SHP77 (cell line): ENCODE data around the gene MAGEB4.
"Not testable (repeated sequence)": the region's sequence is repeated elsewhere in the genome, so short reads cannot be mapped to it uniquely, and the experiment has no call there.

ENCODE experiments used
- DNase-seq, 2 experiments: peaks; one replicate each; lab custom pipeline; 2025; lab: John Stamatoyannopoulos, UW

MAGEB4 gene, protein sequence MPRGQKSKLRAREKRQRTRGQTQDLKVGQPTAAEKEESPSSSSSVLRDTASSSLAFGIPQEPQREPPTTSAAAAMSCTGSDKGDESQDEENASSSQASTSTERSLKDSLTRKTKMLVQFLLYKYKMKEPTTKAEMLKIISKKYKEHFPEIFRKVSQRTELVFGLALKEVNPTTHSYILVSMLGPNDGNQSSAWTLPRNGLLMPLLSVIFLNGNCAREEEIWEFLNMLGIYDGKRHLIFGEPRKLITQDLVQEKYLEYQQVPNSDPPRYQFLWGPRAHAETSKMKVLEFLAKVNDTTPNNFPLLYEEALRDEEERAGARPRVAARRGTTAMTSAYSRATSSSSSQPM

DNA sequence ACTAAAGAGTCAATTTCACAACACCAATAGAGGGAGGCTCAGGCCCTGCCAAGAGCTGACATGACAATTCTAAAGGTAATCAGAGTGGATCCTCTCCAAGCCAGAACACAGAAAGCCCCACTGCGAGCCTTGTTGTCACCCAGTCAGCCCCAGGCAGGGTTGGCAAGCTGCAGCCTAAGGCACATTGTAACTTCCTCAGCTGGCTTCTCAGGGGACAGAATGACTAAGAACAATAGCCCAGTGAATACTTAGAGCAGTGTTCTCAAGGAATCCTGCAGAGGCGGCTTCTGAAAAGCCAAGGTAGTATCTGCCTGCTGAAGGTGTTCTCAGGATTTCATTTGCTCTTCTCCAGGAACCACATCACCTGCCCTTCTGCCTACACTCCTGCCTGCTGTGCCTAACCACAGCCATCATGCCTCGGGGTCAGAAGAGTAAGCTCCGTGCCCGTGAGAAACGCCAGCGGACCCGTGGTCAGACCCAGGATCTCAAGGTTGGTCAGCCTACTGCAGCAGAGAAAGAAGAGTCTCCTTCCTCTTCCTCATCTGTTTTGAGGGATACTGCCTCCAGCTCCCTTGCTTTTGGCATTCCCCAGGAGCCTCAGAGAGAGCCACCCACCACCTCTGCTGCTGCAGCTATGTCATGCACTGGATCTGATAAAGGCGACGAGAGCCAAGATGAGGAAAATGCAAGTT lies at the start of gene MAGEB4:
Gene MAGEB4 (plus strand): TSS at position 277 of the 692 bp plus-strand sequence. CDS start 136 bp downstream, at position 413.
- no peak for DNase-seq

DNA sequence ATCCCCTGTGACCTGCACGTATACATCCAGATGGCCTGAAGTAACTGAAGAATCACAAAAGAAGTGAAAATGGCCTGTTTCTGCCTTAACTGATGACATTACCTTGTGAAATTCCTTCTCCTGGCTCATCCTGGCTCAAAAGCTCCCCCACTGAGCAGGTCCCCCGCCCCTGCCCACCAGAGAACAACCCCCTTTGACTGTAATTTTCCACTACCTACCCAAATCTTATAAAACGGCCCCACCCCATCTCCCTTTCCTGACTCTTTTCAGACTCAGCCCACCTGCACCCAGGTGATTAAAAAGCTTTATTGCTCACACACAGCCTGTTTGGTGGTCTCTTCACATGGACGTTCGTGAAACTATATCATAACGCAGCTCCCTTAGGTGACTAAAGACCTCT lies 47.9 kb upstream of the MAGEB4 start:
- not testable (repeated sequence) for DNase-seq

DNA sequence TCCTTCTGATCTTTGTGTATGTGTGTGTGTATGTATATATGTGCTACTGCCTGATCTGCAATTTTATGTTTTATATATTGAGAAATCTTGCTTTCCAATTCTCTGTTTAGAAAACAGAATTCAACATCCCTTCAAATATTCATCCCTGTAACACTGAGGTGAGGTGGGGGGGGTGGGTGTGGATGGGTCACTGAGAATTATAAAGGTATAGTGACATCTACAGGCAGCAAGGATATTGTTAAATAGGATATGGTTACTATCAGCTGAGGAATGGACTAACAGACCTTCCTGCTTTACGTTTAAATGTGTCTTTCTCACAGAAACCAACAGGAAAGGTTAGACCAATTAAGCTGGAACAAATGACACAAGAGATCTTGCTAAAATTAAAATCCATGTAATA lies 45.5 kb upstream of the MAGEB4 start:
- peak; percentile 19 to 23 for DNase-seq

DNA sequence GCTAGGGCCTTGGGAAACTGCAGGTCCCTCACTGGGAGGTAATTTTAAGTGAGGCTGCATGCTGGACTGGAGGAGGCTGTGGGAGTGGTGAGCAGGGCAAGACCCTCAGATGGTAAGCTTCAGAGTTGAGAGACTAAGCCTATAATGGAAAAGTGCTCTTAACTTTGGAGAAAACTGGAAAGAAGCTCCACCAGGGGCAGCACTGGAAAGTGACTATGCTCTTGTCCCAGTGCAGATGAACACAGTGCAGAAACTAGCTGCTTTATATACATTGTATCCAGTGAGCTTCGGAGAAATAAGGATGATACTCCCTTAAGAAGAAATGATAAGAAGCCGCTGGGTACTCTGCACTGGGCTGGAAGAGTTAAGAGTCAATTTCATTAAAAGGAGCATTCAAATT lies 29.6 kb upstream of the MAGEB4 start:
- no peak for DNase-seq

DNA sequence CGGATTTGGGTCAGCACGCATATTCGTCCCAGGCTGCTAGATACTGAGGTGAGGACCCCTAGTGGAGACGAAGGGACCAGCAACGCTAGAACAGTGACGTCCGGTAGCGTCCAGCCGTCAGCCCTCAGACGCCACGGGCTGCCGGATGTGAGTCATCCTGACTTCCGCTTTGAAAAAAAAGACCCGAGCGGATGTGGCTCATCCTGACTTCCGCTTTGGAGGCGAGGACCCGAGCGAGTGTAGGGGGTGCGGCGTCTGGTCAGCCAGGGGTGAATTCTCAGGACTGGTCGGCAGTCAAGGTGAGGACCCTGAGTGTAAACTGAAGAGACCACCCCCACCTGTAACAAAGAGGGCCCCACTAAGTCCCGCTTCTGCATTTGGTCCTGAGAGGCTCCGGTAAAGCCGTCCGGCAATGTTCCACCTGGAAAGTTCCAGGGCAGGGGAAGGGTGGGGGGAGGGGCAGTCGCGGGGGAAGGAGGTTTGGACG lies 26.4 kb upstream of the MAGEB4 start, which contains the start of gene MAGEB2:
Gene MAGEB2 (plus strand): TSS at position 207 of the 487 bp plus-strand sequence. CDS start 3,018 bp downstream, outside the sequence.
- DNase-seq, result peak; percentile 74 to 80

DNA sequence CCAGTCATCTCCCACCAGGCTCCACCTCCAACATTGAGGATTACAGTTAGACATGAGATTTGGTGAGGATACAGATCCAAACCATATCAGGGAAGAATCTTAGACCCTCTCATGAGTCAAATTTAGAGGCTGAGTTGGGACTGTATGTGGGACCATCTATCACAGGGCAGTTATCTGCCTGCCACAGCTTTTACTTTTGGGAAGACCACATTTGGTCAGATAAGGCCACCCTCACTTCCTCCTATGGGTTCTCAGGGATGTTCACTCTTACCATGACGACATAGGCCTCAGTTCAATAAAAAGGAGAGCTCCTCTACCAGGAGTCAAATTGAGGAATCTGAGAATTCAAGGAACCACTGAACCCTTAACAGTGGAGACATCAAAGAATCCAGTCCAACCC lies 24.3 kb upstream of the MAGEB4 start:
- DNase-seq, result no peak

DNA sequence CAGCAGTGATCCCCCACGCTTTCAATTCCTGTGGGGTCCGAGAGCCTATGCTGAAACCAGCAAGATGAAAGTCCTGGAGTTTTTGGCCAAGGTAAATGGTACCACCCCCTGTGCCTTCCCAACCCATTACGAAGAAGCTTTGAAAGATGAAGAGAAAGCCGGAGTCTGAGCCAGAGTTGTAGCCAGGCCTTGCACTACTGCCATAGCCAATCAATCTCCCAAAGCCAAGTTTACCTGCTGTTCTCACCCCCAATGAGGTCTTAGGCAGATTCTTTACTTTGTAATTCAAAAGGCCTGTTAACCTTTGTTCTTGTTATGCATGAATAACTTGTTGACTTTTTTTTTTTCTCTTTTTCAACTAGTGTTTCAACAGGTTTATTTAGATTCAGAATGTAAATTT lies 22.4 kb upstream of the MAGEB4 start:
- DNase-seq, result no peak

DNA sequence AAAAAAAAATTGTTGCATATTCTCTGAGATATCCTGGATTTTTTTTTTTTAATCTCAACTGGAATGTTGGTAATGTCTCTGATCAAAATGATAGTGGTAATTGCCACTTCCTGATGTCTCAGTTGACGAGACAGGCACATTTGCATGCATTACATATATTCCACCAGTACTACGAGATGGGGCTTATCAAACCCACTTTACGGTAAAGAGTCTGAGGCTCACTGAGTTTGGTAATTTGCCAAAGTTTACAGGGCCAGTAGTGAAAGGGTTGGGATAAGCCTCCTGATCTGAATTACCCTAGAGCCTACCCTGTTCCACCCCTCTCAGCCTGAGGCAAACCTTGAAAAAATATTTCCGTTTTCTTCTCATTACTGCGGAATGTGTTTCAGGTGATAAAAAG lies 21.1 kb upstream of the MAGEB4 start:
- no peak for DNase-seq

DNA sequence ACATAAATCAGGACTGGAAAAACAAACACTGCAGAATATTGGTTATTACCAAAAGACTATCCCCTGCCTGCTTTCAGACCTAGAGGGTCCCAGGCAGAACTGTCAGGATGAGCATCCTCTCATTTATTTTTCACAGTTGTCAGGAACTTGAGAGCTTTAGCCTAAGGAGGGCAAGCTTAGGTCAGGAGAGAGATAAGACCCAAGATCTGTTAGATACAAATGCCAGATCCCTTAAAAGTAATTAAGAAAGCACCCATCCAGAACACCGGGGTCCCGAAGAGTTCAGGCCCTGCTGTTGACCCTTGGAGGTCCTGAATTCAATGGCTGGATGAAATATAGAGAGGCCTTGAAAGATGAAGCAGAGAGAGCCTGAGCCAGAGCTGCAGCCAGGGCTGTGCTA lies 17.3 kb upstream of the MAGEB4 start:
- no peak for DNase-seq

DNA sequence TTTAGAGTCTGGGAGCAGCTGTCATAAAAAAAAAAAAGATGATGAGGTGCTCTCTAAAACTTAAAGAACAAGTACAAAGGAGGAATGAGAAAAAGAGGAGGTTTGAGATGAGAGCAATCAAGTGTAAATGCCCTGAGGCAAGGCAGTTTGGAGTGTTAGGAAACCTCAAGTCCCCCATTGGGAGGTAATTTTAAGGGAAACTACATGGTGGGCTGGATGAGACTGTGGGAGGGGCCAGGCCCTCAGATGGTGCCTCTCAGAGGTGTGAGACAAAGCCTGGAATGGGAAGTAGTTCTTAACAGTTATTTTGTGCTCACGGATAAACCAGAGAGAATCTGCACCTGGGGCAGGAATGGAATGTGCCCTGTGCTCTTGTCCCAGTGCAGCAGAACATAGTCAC lies 13.3 kb upstream of the MAGEB4 start:
- DNase-seq, result no peak

DNA sequence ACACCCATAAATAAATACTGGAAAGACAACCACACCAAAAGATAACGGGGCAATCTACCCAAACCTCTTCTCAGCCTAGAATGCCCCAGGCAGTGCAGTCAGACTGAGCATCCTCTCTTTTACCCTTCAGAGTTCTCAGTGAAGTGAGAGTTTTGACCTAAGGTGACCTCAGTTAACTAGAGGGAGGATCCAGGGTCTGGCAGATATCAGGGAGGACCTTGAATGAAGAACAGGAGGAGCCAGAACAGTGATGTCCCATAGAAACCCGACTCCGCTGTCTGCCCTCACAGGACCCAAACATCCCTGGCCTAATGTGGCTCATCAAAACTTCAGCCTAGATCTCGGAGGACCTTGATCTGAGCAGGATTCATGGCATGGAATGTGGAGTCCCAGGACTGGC lies 11.4 kb upstream of the MAGEB4 start, which contains the start of gene MAGEB3:
Gene MAGEB3 (plus strand): TSS at position 263 of the 400 bp plus-strand sequence. CDS start 5,268 bp downstream, outside the sequence.
- DNase-seq, result no peak

DNA sequence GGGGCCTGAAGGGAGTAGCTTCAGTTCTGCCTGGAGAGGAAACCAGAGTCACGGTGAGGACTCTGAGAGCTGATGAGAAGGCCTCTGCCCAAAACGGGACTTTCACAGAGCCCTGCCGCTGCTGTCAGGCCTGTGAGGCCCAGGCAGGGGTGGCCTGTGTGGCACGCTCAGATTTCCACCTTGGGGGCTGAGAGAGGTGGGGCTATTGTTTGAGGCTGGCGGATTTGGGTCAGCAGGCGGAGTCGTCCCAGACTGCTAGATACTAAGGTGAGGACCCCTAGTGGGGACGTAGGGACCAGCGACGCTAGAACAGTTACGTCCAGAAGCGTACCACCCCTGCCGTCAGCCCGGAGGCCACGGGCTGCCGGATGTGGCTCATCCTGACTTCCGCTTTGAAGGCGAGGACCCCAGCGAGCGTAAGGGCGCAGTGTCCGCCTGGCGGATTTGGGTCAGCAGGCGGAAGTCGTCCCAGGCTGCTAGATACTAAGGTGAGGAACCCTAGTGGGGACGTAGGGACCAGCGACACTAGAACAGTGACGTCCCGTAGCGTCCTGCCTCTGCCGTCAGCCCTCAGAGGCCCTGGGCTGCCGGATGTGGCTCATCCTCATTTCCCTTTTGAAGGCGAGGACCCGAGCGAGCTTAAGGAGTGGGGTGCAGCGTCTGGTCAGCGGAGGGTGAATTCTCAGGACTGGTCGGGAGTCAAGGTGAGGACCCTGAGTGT lies 5.1 kb downstream of the MAGEB4 start, which contains the start of gene MAGEB1:
Gene MAGEB1 (plus strand): TSS at position 378 of the 721 bp plus-strand sequence. CDS start 3,348 bp downstream, outside the sequence.
- peak; percentile 6 to 23 for DNase-seq

DNA sequence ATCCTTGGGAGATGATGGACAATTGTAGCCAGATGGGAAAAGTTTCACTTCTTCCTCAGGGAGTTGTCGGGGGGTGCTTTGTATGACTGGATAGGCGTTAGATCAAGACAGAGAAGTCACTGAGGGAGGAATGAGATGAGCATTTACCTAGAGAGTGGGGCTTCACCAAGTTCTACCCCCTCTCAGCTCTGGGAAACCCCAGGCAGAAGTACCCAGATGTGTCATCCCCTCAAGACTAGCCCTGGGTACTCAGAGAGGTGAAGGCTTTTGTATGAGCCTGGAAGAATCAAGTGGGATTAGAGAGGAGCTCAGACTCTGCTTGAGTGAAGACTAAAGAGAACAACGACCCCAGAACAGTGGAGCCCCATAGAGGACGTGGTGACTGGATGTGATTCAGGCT lies 7.1 kb downstream of the MAGEB4 start:
- no peak for DNase-seq

DNA sequence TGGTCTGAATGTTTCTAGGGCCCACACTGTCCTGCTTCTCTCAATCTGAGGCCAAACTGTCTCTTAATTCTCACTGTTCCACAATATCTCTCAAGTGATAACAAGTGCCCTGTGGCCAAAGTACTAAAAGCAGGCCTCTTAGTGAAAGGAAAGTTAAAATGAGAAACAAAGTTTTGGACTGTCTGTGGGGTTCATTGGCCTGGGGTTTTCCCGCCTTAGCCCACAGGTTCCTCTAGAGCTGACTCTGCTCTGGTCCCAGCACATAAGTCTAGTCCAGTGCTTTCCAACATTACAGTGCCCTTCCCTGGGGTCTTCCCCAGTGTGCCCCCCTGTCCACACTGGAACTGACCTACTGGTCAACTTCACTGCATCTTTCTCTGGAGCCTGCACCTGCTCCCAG lies 11.5 kb downstream of the MAGEB4 start:
- no peak for DNase-seq

DNA sequence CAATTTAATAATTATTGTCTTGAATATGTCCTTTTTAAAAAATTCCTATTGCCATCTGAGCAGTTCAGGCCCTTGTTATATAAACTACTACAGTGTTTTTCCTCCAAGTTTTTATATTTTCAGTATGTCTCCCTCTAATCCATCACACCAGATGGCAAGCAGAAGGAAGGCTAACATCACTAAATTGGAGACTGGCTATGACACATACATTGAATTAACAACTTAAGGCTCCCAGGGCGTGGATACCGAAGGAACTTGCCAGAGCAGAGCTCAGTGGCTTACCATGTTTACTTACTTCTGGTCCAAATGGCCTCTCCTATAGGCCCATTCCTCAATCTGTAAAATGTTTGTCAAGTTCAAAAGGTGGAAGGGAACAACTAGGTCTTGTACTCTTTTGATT lies 18.1 kb downstream of the MAGEB4 start:
- no peak for DNase-seq

DNA sequence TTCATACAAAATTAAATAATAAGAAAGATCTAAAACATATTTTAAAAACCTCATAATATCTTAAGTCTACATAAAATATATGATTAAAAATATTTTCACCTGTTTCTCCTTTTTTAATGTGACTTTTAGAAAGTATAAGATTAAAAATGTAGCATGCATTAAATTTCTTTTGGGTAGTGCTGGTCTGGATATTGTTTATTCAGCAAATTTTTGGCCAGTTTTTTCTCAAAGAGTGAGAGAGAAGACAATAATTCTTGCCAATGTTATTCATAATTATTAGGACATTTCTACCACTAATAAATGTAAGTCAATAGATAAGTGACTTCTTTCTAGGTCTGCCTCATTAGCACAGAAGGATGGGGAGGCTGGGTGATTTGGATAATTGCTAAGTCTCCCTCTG lies 19.2 kb downstream of the MAGEB4 start:
- no peak for DNase-seq

DNA sequence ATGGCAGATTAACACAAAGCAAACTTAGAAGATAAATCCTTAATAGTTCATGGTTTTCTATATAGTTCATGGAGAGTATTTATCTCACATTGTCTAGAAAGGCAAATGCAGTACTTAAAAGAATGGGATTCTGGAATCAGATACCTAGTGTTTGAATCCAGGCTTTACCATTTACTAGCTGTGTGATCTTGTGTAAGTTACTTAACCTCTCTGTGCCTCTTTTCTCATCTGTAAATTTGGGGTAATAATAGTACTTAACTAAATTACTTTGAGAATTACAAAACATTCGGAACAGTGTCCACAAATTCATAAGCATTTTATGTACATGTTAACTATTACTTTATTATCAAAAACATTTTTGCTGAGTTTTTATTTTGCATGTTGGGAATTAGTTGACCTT lies 21.0 kb downstream of the MAGEB4 start:
- DNase-seq, result no peak

DNA sequence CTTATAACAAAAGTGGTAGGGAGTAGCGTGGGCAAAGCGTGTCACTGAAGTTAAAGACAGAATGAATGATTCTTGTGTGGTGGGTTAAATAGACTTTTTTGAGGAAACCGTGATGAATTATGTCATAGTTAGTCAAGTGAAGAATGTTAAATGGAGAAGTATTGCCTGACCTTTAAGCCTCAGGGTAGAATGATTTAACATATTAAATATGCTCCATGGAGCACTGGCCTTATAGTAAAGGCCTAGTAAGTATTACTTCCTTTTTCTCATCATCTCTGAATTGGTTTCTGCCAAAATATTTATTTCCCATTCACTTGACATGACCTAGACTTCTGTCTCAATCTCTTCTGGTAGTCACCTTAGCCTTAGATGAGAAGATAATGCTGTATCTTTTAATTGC lies 28.8 kb downstream of the MAGEB4 start:
- DNase-seq, result no peak

DNA sequence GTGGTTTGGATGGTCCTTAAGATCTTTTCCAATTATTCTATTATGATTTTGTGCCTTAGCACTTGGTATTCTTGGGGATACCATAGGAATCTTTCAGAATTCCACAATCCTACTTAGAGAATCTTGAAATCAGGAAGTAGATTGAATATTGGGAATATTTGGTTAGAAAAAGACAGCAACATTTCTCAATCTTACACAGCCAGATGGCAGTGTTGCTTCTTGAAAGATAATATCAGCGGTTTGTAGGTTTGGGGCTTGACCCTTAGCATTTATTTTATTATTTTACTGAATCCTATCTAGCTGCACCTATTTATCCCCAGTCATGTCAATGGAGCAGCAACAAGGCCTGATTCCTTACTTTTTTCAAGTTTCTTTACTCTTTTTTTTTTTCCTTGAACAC lies 33.7 kb downstream of the MAGEB4 start:
- no peak for DNase-seq

DNA sequence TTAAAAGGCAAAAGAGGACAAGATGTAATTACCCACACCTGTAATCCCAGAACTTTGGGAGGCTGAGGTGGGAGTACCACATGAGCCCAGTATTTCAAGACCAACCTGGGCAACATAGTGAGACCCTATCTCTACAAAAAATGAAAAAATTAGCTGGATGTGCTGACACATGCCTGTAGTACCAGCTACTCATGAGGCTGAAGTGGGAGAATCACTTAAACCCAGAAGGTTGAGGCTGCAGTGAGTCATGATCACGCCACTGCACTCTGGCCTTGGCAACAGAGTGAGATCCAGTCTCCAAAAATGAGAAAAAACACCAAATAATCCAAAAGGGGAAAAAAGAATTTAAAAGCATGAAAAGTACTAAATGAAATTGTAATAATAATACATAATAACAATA lies 36.6 kb downstream of the MAGEB4 start:
- DNase-seq, result no peak

DNA sequence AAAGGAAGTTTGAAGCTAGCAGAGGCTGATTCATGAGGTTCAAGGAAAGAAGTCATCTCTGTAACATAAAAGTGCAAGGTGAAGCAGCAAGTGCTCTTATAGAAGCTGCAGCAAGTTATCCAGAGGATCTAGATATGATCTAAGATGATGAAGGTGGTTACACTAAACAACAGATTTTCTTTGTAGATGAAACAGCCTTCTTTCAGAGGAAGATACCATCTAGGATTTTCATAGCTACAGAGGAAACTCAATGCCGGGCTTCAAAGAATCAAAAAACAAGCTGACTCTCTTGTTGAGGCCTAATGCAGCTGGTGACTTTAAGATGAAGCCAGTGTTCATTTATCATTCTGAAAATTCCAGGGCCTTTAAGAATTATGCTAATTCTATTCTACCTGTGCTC lies 38.6 kb downstream of the MAGEB4 start:
- DNase-seq, result no peak

DNA sequence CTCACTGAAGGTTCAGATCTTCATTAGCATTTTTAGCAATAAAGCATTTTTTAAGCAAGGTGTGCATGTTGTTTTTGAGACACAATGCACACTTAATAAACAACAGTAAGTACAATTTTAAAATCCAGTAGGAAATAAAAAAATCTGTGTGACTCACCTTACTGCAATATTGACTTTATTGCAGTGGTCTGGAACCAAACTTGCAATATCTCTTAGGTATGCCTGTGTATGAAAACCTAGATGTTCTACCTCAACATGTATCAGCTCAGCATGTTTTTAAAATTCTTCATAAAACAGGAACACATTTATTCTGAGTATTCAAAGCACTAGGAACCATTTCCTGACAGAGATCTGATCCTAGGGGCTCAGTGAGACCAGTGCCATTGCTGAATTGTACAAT lies 40.7 kb downstream of the MAGEB4 start:
- no peak for DNase-seq
